Karpas-422 (cell line): ENCODE measurements around the gene KIRREL1. TPM values are rescaled to one million over a fixed set of nuclear protein-coding genes. Genes with fewer than 3 reads are reported as not detected.

ENCODE experiments used
- DNase-seq: peaks from one replicate; pipeline ENCODE4 v3.0.0-alpha.2; 2015
- H2AFZ ChIP-seq: fragments of 200-600 bp; sonication (generic); 2 replicates; pipeline ENCODE4 v1.6.1; 2014; ENCODE audit warnings: antibody characterized with exemption, low read length, mixed read lengths
- H3K27ac ChIP-seq: fragments of 200-600 bp; sonication (generic); 2 replicates; pipeline ENCODE4 v1.5.1; 2014; ENCODE audit warnings: mild to moderate bottlenecking, low read length, moderate library complexity
- H3K27me3 ChIP-seq: fragments of 200-600 bp; sonication (generic); 2 replicates; pipeline ENCODE4 v1.6.1; 2014; ENCODE audit warnings: low read length, mixed read lengths
- H3K36me3 ChIP-seq: fragments of 200-600 bp; sonication (generic); 2 replicates; pipeline ENCODE4 v1.6.1; 2014; ENCODE audit warnings: low read length, mixed read lengths; ENCODE audit not compliant: insufficient read depth
- H3K4me1 ChIP-seq: fragments of 200-600 bp; sonication (generic); 2 replicates; pipeline ENCODE4 v1.6.1; 2014; ENCODE audit warnings: mild to moderate bottlenecking, low read length, mixed read lengths
- H3K4me2 ChIP-seq: fragments of 200-600 bp; sonication (generic); 2 replicates; pipeline ENCODE4 v1.6.1; 2014; ENCODE audit warnings: low read length, low read depth, mild to moderate bottlenecking; ENCODE audit not compliant: poor library complexity, severe bottlenecking
- H3K4me3 ChIP-seq: fragments of 200-600 bp; sonication (generic); 2 replicates; pipeline ENCODE4 v1.5.1; 2014; ENCODE audit warnings: mild to moderate bottlenecking, antibody characterized with exemption, low read length, mixed read lengths
- H3K79me2 ChIP-seq: fragments of 200-600 bp; sonication (generic); 2 replicates; pipeline ENCODE4 v1.6.1; 2014; ENCODE audit warnings: mild to moderate bottlenecking, low read length, mixed read lengths
- H3K9ac ChIP-seq: fragments of 200-600 bp; sonication (generic); 2 replicates; pipeline ENCODE4 v1.6.0; 2014; ENCODE audit warnings: low read length
- H3K9me2 ChIP-seq: fragments of 200-600 bp; sonication (generic), shearing (Covaris generic); replicated peaks from 2 replicates; pipeline ENCODE4 v1.6.0; 2014; ENCODE audit warnings: mild to moderate bottlenecking, low read length, moderate library complexity; ENCODE audit not compliant: insufficient read depth
- H3K9me3 ChIP-seq: fragments of 300-700, 200-600 bp; sonication (generic); 2 replicates; pipeline ENCODE4 v1.6.1; 2014; ENCODE audit warnings: low read length, mixed read lengths
- H4K20me1 ChIP-seq: fragments of 200-600 bp; sonication (generic); 2 replicates; pipeline ENCODE4 v1.6.1; 2014; ENCODE audit warnings: mild to moderate bottlenecking, antibody characterized with exemption, low read length, low read depth; ENCODE audit not compliant: insufficient read depth
- total RNA-seq: library from RNA; depleted of rRNA; stranded (reverse); fragments of >200 nt; shearing (Covaris generic); gene quantifications from 2 replicates; pipeline ENCODE4 v1.2.3, GENCODE V29; 2014; ENCODE audit warnings: low replicate concordance

Gene KIRREL1
- total RNA-seq, 1 experiment from 2014 or later: not detected

GRCh38 chr1:157982136-157982535, 11.3 kb upstream of the KIRREL1 start:
- no peak overlapping the region for H2AFZ ChIP-seq
- no peak overlapping the region for H3K9ac ChIP-seq
- no peak overlapping the region for H3K4me3 ChIP-seq
- no peak overlapping the region for H3K27ac ChIP-seq
- H3K36me3 ChIP-seq: no peaks in the 10 kb centered on the region
- H3K9me2 ChIP-seq: no peaks in the 10 kb centered on the region
- no peak for DNase-seq
- no peaks in the 10 kb centered on the region for H3K27me3 ChIP-seq
- no peaks in the 10 kb centered on the region for H4K20me1 ChIP-seq
- no peak overlapping the region for H3K4me2 ChIP-seq
- no peaks in the 10 kb centered on the region for H3K9me3 ChIP-seq
- H3K79me2 ChIP-seq: no peaks in the 10 kb centered on the region
- H3K4me1 ChIP-seq: no peaks in the 10 kb centered on the region

DNA sequence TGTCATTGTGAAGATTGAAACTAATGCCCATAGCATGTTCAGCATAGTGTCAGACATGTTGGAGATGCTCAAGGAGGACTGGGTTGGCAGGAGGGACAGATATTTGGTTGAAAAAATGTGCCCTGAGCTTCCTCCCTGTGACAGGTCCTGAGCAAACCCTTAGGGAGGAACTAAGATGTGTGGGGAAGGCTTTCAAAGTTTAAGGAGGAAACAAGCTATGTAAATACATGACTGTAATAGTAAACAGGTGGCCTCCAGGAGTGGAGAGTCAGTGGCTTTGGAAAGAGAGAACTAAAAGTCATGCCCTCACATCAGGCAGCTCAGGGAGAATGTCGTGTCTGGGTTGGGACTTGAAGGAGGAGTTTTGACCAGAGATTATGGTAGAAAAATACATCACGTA, 9.7 kb upstream of the KIRREL1 start:
- Histone ChIP-seq H3K79me2 (no peaks in the 10 kb centered on the region), H3K4me2 (no peak overlapping the region), H3K9me3 (no peaks in the 10 kb centered on the region), H3K9ac (no peak overlapping the region), H3K27ac (no peak overlapping the region), H3K36me3 (no peaks in the 10 kb centered on the region), H3K4me3 (no peak overlapping the region), H3K4me1 (no peaks in the 10 kb centered on the region), H3K27me3 (no peaks in the 10 kb centered on the region), H4K20me1 (no peaks in the 10 kb centered on the region), H2AFZ (no peak overlapping the region), H3K9me2 (no peaks in the 10 kb centered on the region)
- DNase-seq: no peak

- no peak overlapping the region for H3K4me2 ChIP-seq
- H3K9ac ChIP-seq: no peak overlapping the region
- no peaks in the 10 kb centered on the region for H3K9me2 ChIP-seq
- H3K4me1 ChIP-seq: no peaks in the 10 kb centered on the region
- no peaks in the 10 kb centered on the region for H3K9me3 ChIP-seq
- H2AFZ ChIP-seq: no peak overlapping the region
- H3K36me3 ChIP-seq: no peaks in the 10 kb centered on the region
- H3K27ac ChIP-seq: no peak overlapping the region
- no peaks in the 10 kb centered on the region for H3K79me2 ChIP-seq
- no peaks in the 10 kb centered on the region for H4K20me1 ChIP-seq
- no peak overlapping the region for H3K4me3 ChIP-seq
- H3K27me3 ChIP-seq: no peaks in the 10 kb centered on the region
- DNase-seq: no peak
Observed at GRCh38 chr1:157984469-157984868, 9.0 kb upstream of the KIRREL1 start.

DNA sequence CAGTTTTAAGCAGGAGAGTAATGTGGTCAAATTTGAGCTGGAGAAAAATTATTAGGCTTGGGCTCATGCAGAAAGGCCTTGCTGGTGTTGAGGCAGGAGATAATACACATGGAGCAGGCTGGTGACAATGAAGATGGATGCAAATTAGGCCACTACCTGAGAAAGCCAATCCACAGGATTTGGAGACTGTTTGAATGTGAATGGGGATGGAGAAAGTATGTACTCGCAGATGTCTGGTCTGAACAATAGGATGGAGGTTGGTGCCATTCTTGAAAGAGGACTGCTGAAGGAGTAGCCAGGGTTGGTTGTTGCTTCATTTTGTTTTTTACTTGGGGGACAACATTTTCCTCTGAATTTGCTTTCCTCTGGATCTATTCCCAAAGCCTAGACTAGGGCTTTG, 8.0 kb upstream of the KIRREL1 start:
- Histone ChIP-seq H3K27me3 (no peaks in the 10 kb centered on the region), H3K9ac (no peak overlapping the region), H3K4me3 (no peak overlapping the region), H3K9me2 (no peaks in the 10 kb centered on the region), H3K27ac (no peak overlapping the region), H3K79me2 (no peaks in the 10 kb centered on the region), H2AFZ (no peak overlapping the region), H3K4me2 (no peak overlapping the region), H3K9me3 (no peaks in the 10 kb centered on the region), H4K20me1 (no peaks in the 10 kb centered on the region), H3K36me3 (no peaks in the 10 kb centered on the region), H3K4me1 (no peaks in the 10 kb centered on the region)
- no peak for DNase-seq

DNA sequence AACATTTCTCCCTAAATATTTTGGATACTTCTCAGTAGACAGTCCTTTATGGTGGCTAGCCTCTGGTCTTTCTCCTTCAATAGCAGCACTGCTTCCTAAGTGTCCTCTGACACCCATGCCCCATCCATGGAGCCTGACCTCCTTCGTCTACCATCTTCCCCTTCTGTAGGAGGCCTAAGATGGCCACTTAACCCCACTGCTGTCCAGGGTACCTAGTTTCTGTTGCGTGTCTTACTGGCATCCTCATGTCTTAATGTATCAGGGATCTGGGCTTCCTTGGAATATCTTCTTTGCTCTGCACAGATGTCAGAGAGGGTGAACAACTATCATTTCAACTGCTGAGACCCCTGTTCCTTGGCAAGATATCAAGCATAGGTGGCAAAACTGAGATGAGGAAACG, 5.4 kb upstream of the KIRREL1 start:
- no peak for DNase-seq
- Histone ChIP-seq H3K9me3 (no peaks in the 10 kb centered on the region), H3K27me3 (no peaks in the 10 kb centered on the region), H3K4me2 (no peak overlapping the region), H2AFZ (no peak overlapping the region), H3K9ac (no peak overlapping the region), H3K36me3 (no peaks in the 10 kb centered on the region), H3K79me2 (no peaks in the 10 kb centered on the region), H3K4me3 (no peak overlapping the region), H3K9me2 (no peaks in the 10 kb centered on the region), H3K27ac (no peak overlapping the region), H3K4me1 (no peaks in the 10 kb centered on the region), H4K20me1 (no peaks in the 10 kb centered on the region)

DNA sequence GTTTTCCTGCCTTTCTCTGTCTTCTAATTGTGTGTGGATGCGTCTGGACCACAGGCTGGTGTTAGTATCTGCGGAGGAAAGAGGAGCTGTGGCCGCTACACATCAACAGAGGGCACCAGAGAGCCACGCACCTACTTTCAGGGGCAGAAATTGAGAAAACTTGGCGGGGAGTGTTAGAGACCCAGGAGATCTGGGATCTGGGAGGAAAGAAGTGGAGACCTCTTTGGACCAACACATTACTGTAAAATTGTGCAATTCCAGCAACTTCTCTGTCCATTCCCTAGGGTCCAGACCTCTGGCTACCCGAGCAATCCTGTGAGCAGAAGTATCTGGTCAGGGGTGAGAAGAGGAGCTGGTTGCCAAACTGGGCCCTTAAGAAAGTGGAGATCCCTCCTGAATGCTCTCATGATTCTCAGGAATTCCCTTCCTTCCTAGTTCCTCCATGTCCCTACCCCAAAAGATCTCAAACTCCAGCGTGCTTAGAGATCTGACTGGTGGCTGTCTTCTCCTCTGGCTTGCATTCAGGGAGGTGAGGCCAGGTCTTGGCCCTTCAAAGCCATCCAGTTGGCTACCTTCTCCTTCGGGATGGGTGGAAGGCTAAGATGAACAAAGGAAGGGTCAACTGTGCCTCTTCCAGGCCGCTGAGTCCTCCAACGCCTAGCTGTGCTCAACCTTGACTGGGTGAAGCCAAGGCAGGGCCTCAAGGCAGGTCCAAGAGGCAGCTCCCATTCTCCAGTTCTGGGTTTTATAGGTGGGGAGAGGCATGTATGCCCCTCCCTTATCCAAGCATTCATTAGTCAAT, 1.2 kb upstream of the KIRREL1 start:
- Histone ChIP-seq H3K27me3 (no peaks in the 10 kb centered on the region), H3K27ac (no peak overlapping the region), H3K4me2 (no peak overlapping the region), H3K9ac (no peak overlapping the region), H3K9me3 (no peaks in the 10 kb centered on the region), H3K9me2 (no peaks in the 10 kb centered on the region), H3K79me2 (no peaks in the 10 kb centered on the region), H3K36me3 (no peaks in the 10 kb centered on the region), H3K4me3 (no peak overlapping the region), H2AFZ (no peak overlapping the region), H3K4me1 (no peaks in the 10 kb centered on the region), H4K20me1 (no peaks in the 10 kb centered on the region)
- DNase-seq: peak; percentile 76

DNA sequence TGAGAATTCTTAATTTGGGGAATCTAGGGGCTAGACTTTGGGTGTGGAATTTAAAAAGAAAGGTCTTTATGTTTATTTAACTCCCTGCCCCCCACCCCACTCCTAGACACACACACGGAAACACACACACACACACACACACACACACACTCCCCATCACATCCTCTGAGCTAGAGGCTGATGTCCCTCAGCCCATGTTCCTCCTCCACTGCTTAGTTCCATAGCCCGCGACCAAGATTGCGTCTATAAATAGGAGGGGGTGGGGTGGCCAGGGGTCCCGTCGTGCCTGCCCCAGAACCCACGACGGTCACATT, 655 bp upstream of the KIRREL1 start:
- Histone ChIP-seq H3K36me3 (no peaks in the 10 kb centered on the region), H3K9ac (no peak overlapping the region), H3K9me3 (no peaks in the 10 kb centered on the region), H3K4me1 (no peaks in the 10 kb centered on the region), H3K9me2 (no peaks in the 10 kb centered on the region), H4K20me1 (no peaks in the 10 kb centered on the region), H3K79me2 (no peaks in the 10 kb centered on the region), H3K4me2 (no peak overlapping the region), H3K27me3 (no peaks in the 10 kb centered on the region), H3K27ac (no peak overlapping the region), H3K4me3 (no peak overlapping the region), H2AFZ (no peak overlapping the region)
- no peak for DNase-seq

DNA sequence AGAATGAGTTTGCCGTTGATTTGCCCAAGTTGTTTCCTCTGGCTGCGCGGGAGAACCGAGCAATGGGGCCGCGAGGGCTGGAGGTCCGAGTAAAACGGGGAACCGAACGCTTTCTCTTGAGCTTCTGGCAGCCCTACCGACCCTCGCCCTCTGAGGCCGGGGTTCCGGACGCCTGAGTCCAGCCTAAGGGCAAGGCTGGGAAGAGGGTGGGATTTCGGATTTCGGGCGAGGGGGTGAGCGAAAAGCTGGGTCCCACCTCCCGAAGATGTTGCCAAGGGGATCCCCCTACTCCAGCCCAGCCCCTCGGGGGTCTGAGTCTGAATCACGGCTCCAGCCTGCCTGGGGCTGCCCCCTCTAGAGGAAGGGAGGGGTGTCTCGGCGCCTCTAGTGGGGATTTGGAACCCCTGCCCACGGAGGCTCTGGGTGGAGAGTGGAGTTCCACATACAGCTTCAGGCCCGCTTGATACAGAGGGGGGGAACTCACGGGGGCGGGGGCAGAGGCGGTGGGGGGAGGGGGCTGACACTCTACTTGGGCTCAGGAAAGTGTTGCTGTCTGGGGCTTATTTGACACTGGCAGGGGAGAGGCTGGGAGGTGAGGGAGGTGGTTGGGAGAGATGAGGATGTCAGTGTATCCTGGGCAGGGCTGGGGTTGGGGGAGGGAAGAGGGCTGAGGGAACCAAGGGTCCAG, 617 bp downstream of the KIRREL1 start:
- Histone ChIP-seq H3K27ac (no peak overlapping the region), H3K27me3 (no peaks in the 10 kb centered on the region), H3K79me2 (no peaks in the 10 kb centered on the region), H4K20me1 (no peaks in the 10 kb centered on the region), H3K4me3 (no peak overlapping the region), H3K4me2 (no peak overlapping the region), H2AFZ (no peak overlapping the region), H3K4me1 (no peaks in the 10 kb centered on the region), H3K36me3 (no peaks in the 10 kb centered on the region), H3K9me2 (no peaks in the 10 kb centered on the region), H3K9ac (no peak overlapping the region), H3K9me3 (no peaks in the 10 kb centered on the region)
- no peak for DNase-seq
